Endothelial cell of umbilical vein (primary cell): Measurements from ENCODE around the gene ASB10. TPM values are rescaled to one million over a fixed set of nuclear protein-coding genes. Genes with fewer than 3 reads are reported as not detected.

Source experiments
- BruUV-seq: library from RNA; stranded (reverse); fragments of 400-500 nt; replicated peaks from 2 replicates; lab custom pipeline; 2021; lab: Mats Ljungman, UMichigan
- CTCF ChIA-PET: fragments of 300-600, 350-600 bp; sonication (Branson Sonifier 250); formaldehyde crosslinking; loops from one replicate; lab custom pipeline; 2021; ENCODE audit warnings: antibody characterized with exemption, inconsistent platforms; lab: Charles Lee
- POLR2A ChIA-PET: fragments of 300-600, 350-600 bp; sonication (Branson Sonifier 250); formaldehyde crosslinking; loops from one replicate; lab custom pipeline; 2021; ENCODE audit warnings: antibody characterized with exemption, inconsistent platforms; lab: Charles Lee
- DNase-seq: peaks from one replicate; pipeline ENCODE4 v3.0.0-alpha.2; 2011; ENCODE audit warnings: low read depth, low spot score
- FAIRE-seq: peaks from 2 replicates; lab custom pipeline; 2011; peaks lifted over from hg19 to GRCh38; lab: Jason Lieb, UNC
- H2AFZ ChIP-seq: 2 replicates; pipeline ENCODE4 v1.6.0; 2012; ENCODE audit warnings: low read depth, low read length, control low read depth, inconsistent platforms
- H3K27ac ChIP-seq: 2 replicates; pipeline ENCODE4 v1.5.1; 2011; ENCODE audit warnings: low read depth, mild to moderate bottlenecking, control low read depth, low read length, moderate library complexity; ENCODE audit not compliant: insufficient read depth
- H3K27me3 ChIP-seq, 2 experiments: 2 replicates each; pipeline versions ENCODE4 v1.6.0 to v1.6.1; 2011; ENCODE audit warnings: low read length in 2 of 2, mixed read lengths in 1 of 2; ENCODE audit not compliant: control insufficient read depth in 2 of 2, insufficient read depth in 2 of 2
- H3K36me3 ChIP-seq, 2 experiments: 2 replicates in 1 of 2; 3 replicates in 1 of 2; pipeline ENCODE4 v1.5.1; 2011; ENCODE audit warnings: low read length in 2 of 2, mild to moderate bottlenecking in 1 of 2, moderate library complexity in 1 of 2; ENCODE audit not compliant: control insufficient read depth in 2 of 2, insufficient read depth in 2 of 2; ENCODE audit errors: extremely low read depth in 1 of 2
- H3K4me1 ChIP-seq: 3 replicates; pipeline ENCODE4 v1.5.1; 2011; ENCODE audit warnings: mild to moderate bottlenecking, low read length; ENCODE audit not compliant: control insufficient read depth, insufficient read depth; ENCODE audit errors: extremely low read depth
- H3K4me2 ChIP-seq: 2 replicates; pipeline ENCODE4 v1.6.1; 2011; ENCODE audit warnings: low read length, control low read depth, mixed read lengths; ENCODE audit not compliant: insufficient read depth
- H3K4me3 ChIP-seq, 3 experiments: fragments of 200-600 bp in 1 of 3; sonication (generic), shearing (Covaris generic) in 1 of 3; replicated peaks in 1 of 3; 2 replicates each; pipeline ENCODE4 v1.5.1; 2011 to 2016; ENCODE audit warnings: control low read depth in 3 of 3, low read length in 3 of 3, mild to moderate bottlenecking in 2 of 3, inconsistent platforms in 1 of 3, low read depth in 1 of 3, moderate library complexity in 1 of 3; ENCODE audit not compliant: insufficient read depth in 1 of 3
- H3K79me2 ChIP-seq: 2 replicates; pipeline ENCODE4 v1.6.0; 2012; ENCODE audit warnings: low read length, inconsistent platforms; ENCODE audit not compliant: control insufficient read depth, insufficient read depth
- H3K9ac ChIP-seq: replicated peaks from 2 replicates; pipeline ENCODE3; 2011; ENCODE audit warnings: low read length, control low read depth; ENCODE audit not compliant: insufficient read depth; ENCODE audit errors: extremely low read depth
- H3K9me1 ChIP-seq: replicated peaks from 3 replicates; pipeline ENCODE4 v1.6.0; 2011; ENCODE audit warnings: mild to moderate bottlenecking, low read length; ENCODE audit not compliant: control insufficient read depth, insufficient read depth; ENCODE audit errors: extremely low read depth
- H3K9me3 ChIP-seq: replicated peaks from 2 replicates; pipeline ENCODE4 v1.5.1; 2012; ENCODE audit warnings: low read length, inconsistent platforms; ENCODE audit not compliant: control insufficient read depth, insufficient read depth
- H4K20me1 ChIP-seq: replicated peaks from 2 replicates; pipeline ENCODE3; 2011; ENCODE audit warnings: mild to moderate bottlenecking, low read length; ENCODE audit not compliant: control insufficient read depth, insufficient read depth; ENCODE audit errors: extremely low read depth
- EZH2 ChIP-seq: IDR thresholded peaks from 2 replicates; pipeline ENCODE4 v1.6.1; 2012; ENCODE audit warnings: borderline replicate concordance, low read depth, mild to moderate bottlenecking, moderate library complexity, low read length, inconsistent platforms; ENCODE audit not compliant: severe bottlenecking
- FOS ChIP-seq: IDR thresholded peaks from 2 replicates; pipeline ENCODE4 v1.6.1; 2011; ENCODE audit warnings: mild to moderate bottlenecking, low read length, moderate library complexity, borderline replicate concordance; ENCODE audit not compliant: insufficient read depth
- GATA2 ChIP-seq: IDR thresholded peaks from 2 replicates; pipeline ENCODE4 v1.7.0; 2011; ENCODE audit warnings: low read depth, mild to moderate bottlenecking, moderate library complexity, mixed read lengths, low read length; ENCODE audit not compliant: insufficient read length, insufficient read depth
- JUN ChIP-seq: IDR thresholded peaks from 2 replicates; pipeline ENCODE4 v1.6.1; 2011; ENCODE audit warnings: borderline replicate concordance, low read depth; ENCODE audit not compliant: insufficient read length, insufficient read depth
- MYC ChIP-seq: IDR thresholded peaks from one replicate; pipeline ENCODE4 v1.6.1; 2011; ENCODE audit warnings: mild to moderate bottlenecking, low read depth, low read length
- POLR2A ChIP-seq: IDR thresholded peaks from 2 replicates; pipeline ENCODE4 v1.6.1; 2012; ENCODE audit warnings: low read depth, mild to moderate bottlenecking, control low read depth, low read length
- POLR2AphosphoS5 ChIP-seq: IDR thresholded peaks from 2 replicates; pipeline ENCODE4 v1.6.1; 2012; ENCODE audit warnings: low read depth, mild to moderate bottlenecking, control low read depth, low read length, moderate library complexity; ENCODE audit not compliant: insufficient read depth
- dilution Hi-C: fragments of 300-500 bp; cut with MboI; formaldehyde crosslinking; loops from one replicate; pipeline ENCODE4 v1.15.0; 2019; ENCODE audit warnings: low sequenced_read_pairs; ENCODE audit not compliant: extremely low pct_ligation_motif_present
- intact Hi-C: fragments of 100-400 bp; cut with micrococcal nuclease; formaldehyde crosslinking; loops from one replicate; pipeline ENCODE4 v1.10.0; 2022
- polyA plus RNA-seq, 4 experiments: library from polyadenylated mRNA; depleted of rRNA in 3 of 4; stranded (reverse) in 3 of 4; unstranded in 1 of 4; fragments of >200 nt; gene quantifications; 2 replicates each; pipeline versions ENCODE4 v1.2.1 to v1.2.3, GENCODE V29; 2011 to 2012; ENCODE audit warnings: missing spikeins in 1 of 4
- total RNA-seq: library from RNA; stranded (reverse); gene quantifications from 2 replicates; pipeline ENCODE4 v1.2.3, GENCODE V29; 2021
- TF ChIP-seq, protein P1 (sequence below): IDR thresholded peaks from 2 replicates; pipeline ENCODE4 v1.6.1; 2011; ENCODE audit not compliant: insufficient read depth, insufficient read length
- TF ChIP-seq, protein P2 (sequence below), 2 donors: IDR thresholded peaks; 1 replicate in 1 of 2; 2 replicates in 1 of 2; pipeline ENCODE4 v1.5.1; 2011; ENCODE audit warnings: low read length in 2 of 2, mild to moderate bottlenecking in 2 of 2, moderate library complexity in 2 of 2, control low read depth in 1 of 2, inconsistent platforms in 1 of 2, low read depth in 1 of 2; ENCODE audit not compliant: insufficient read depth in 1 of 2; ENCODE audit errors: extremely low read depth in 1 of 2

Gene ASB10
- total and polyA plus RNA-seq, 2 donors (not counting 3 experiments of a cell fraction or from before 2014, with no cell fraction given): not detected

DNA sequence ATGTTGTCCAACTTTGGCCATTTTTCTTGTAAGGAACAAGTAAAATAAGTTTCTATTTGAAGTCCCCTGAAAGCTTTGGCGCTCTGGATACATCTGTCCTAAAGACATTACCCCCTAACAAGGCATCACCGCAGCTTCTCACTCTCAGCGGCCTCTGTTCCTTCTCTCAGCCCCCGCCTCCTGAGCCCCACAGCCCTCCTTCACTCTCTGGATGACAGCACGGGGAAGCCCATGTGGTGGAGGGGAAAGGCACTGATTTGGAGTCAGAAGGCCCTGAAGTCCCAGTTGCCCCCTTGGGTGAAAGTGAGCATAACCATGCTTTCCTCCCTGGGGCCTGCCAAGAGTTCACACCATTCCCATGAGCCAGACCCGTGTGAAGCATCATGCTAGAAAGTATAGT, 18.7 kb upstream of the ASB10 start:
- Histone ChIP-seq H3K9me1 (no peaks in the 10 kb centered on the region), H3K27me3 (peaks cover 9 to 14% of the 10 kb centered on the region in 2 experiments), H3K27ac (no peak overlapping the region), H2AFZ (no peak overlapping the region), H3K4me1 (no peaks in the 10 kb centered on the region), H3K79me2 (no peaks in the 10 kb centered on the region), H3K4me3 (no peak overlapping the region), H3K36me3 (no peaks in the 10 kb centered on the region), H3K9me3 (no peaks in the 10 kb centered on the region), H3K4me2 (no peak overlapping the region), H3K9ac (no peak overlapping the region), H4K20me1 (no peaks in the 10 kb centered on the region)
- BruUV-seq: no TSS peak
- dilution Hi-C loops: no loop called here
- TF ChIP-seq, protein P1, sequence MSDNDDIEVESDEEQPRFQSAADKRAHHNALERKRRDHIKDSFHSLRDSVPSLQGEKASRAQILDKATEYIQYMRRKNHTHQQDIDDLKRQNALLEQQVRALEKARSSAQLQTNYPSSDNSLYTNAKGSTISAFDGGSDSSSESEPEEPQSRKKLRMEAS: no peak
- TF ChIP-seq MYC (no peak), GATA2 (no peak), FOS (no peak), POLR2A (no peak), POLR2AphosphoS5 (no peak), JUN (no peak), EZH2 (no peak)
- TF ChIP-seq, protein P2, sequence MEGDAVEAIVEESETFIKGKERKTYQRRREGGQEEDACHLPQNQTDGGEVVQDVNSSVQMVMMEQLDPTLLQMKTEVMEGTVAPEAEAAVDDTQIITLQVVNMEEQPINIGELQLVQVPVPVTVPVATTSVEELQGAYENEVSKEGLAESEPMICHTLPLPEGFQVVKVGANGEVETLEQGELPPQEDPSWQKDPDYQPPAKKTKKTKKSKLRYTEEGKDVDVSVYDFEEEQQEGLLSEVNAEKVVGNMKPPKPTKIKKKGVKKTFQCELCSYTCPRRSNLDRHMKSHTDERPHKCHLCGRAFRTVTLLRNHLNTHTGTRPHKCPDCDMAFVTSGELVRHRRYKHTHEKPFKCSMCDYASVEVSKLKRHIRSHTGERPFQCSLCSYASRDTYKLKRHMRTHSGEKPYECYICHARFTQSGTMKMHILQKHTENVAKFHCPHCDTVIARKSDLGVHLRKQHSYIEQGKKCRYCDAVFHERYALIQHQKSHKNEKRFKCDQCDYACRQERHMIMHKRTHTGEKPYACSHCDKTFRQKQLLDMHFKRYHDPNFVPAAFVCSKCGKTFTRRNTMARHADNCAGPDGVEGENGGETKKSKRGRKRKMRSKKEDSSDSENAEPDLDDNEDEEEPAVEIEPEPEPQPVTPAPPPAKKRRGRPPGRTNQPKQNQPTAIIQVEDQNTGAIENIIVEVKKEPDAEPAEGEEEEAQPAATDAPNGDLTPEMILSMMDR (IDR thresholded peaks at IDR 0.05; ENCODE audit: extremely low read depth in 1 of 2, insufficient read depth in 1 of 2, low read depth in 1 of 2, low read length in 2 of 2): no peak
- ChIA-PET CTCF (interaction anchor here (0.6 to 1.5 kb wide), 2 partner anchors 21 to 39 kb away, joined by 3 to 4 read pairs; partner anchors contain the start of gene ABCF2), POLR2A (interaction anchor here (2.5 kb wide), 1 partner anchor 21 kb away, joined by 5 read pairs; the partner anchor contains the start of gene ABCF2)
- FAIRE-seq (no peak), DNase-seq (no peak)
- intact Hi-C loops: no loop called here
